ENCODE measurements around the gene PPIF. TPM values are rescaled to one million over a fixed set of nuclear protein-coding genes. Genes with fewer than 3 reads are reported as not detected.

Gene PPIF
- total and polyA plus RNA-seq, 2 of the 13 experiments (the other 11 are each of a cell fraction or from before 2014, with no cell fraction given): 147 to 157 TPM

GRCh38 chr10:79380125-79380945, 33.1 kb downstream of the PPIF start (continued):
- TF ChIP-seq ZNF326 (CRISPR knock-in tag; IDR thresholded peaks at IDR 0.05; ENCODE audit: borderline replicate concordance) (no peak), NONO (IDR thresholded peaks at IDR 0.05) (no peak), NONO (CRISPR knock-in tag; conservative IDR thresholded peaks at IDR 0.05) (no peak), ZBTB26 (CRISPR knock-in tag; IDR thresholded peaks at IDR 0.05; ENCODE audit: borderline replicate concordance) (0 out of 2 replicates have a peak, but pooled peaks have one; percentile 51), THAP7 (CRISPR knock-in tag; IDR thresholded peaks at IDR 0.05) (peak; percentile 67; the same call in 1 of the 2 replicates), ZNF160 (CRISPR knock-in tag; IDR thresholded peaks at IDR 0.05) (no peak), ZNF331 (CRISPR knock-in tag; IDR thresholded peaks at IDR 0.05) (no peak; the same call in 1 of the 2 replicates), ZBTB7B (CRISPR knock-in tag; IDR thresholded peaks at IDR 0.05) (0 out of 2 replicates have a peak, but pooled peaks have one; percentile 69), NCOR1 (IDR thresholded peaks at IDR 0.05; ENCODE audit: borderline replicate concordance, low read length) (peak; percentile 74), ZNF468 (CRISPR knock-in tag; IDR thresholded peaks at IDR 0.05) (no peak), ZNF800 (CRISPR knock-in tag; IDR thresholded peaks at IDR 0.05) (no peak; the same call in 1 of the 2 replicates), NKX3-1 (CRISPR knock-in tag; IDR thresholded peaks at IDR 0.05) (no peak), IRF2 (CRISPR knock-in tag; IDR thresholded peaks at IDR 0.05) (peak; percentile 79), ZFAT (CRISPR knock-in tag; conservative IDR thresholded peaks at IDR 0.05) (no peak), ISL2 (CRISPR knock-in tag; IDR thresholded peaks at IDR 0.05) (no peak), ZFP90 (CRISPR knock-in tag; IDR thresholded peaks at IDR 0.05; ENCODE audit: borderline replicate concordance) (no peak), POLR2G (IDR thresholded peaks at IDR 0.05; ENCODE audit: low read depth, low read length) (peak; percentile 82), ISX (CRISPR knock-in tag; conservative IDR thresholded peaks at IDR 0.05) (no peak), ZSCAN9 (CRISPR knock-in tag; IDR thresholded peaks at IDR 0.05; ENCODE audit: borderline replicate concordance) (0 out of 2 replicates have a peak, but pooled peaks have one; percentile 80), MAX (IDR thresholded peaks at IDR 0.05) (peak; percentile 63), SKI (IDR thresholded peaks at IDR 0.05; ENCODE audit: partially characterized antibody) (peak; percentile 34), MYPOP (CRISPR knock-in tag; IDR thresholded peaks at IDR 0.05) (peak; percentile 47; the same call in 1 of the 2 replicates), SUZ12 (IDR thresholded peaks at IDR 0.05; ENCODE audit: low read depth, low read length) (no peak)

All from HepG2 (cell line).